ENCODE data around the gene UBE2E2.

The UBE2E2 gene

DNA sequence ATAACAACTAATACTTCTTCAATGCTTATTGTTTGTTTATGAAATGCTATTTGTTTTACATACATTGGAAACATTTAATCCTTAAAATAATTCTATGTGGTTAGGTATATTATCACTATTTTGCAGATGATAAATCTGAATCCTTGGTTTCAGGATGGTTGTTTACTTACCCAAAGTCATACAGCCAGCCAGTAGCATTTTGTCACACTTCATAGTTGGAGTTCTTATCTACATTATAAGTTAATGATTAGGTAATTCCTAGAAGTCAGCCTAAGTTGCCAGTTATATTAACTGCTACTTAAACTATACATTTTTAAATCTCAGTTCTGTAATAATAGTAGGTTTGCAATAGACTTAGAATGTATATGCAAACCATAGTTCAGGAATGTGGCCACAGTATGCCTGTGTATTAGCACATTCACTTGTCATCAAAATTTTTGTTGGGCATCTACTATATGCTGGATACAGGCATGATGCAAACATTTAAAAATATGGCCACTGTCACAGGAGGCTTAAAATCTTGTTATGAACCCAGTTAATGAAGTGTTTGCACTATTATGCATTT is 187.9 kb downstream of the UBE2E2 start:
- DNase-seq, result no peak

DNA sequence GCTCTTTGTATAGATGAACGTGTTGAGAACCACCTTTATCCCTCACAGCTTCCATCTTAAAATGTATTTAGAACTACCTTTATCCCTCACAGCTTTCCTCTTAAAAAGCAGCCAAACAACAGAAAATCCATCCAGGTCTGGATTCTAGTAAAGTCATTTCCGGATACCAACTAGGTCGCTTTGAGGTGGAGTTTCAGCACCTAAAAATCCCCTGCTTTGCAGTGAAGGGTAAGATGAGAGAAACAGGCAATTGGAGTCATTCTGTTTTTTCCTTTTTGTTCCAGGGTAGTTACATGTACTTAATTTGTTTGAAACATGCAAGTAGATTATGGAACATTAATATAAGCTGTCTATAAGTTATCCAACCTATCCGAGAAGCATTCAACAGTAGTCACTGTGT is 192.0 kb downstream of the UBE2E2 start:
- no peak for DNase-seq

GRCh38 chr3:23396746-23397145 is 193.6 kb downstream of the UBE2E2 start:
- no peak for DNase-seq

GRCh38 chr3:23399221-23399620 is 196.1 kb downstream of the UBE2E2 start:
- no peak for DNase-seq

DNA sequence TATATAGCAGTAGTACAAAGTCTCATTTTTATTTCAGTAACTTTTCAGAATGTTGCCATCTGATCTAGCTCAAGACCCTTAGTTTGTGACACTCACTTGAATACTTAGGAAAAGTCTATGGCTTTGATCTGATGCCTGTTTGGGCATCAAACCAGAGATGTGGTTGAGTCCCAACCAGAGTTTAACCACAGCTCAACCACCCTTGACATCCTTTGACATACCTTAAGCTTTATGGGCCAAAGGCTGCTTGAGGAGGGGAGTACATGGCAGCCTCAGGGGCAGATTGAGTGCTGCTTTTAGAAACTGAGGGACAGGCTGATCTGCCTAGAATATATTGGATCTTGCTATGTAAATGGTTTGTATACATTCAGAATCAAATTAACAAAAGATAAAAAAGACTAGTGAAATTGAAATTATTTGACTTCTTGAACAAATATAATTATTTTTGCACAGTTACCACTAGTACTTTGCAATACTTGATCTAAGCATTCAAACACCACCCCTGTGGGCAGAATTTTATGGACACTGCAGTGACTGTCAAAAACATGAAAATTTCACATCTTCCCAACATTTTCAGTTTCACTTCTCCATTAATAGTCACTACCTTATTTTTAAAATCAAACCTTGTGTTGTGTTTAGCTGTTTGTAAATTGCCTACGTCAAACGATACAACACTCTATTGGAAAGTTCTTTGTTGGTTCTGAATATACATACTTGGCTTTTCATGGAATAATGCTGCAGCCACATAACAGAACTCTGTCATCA is 199.8 kb downstream of the UBE2E2 start:
- DNase-seq, result no peak

DNA sequence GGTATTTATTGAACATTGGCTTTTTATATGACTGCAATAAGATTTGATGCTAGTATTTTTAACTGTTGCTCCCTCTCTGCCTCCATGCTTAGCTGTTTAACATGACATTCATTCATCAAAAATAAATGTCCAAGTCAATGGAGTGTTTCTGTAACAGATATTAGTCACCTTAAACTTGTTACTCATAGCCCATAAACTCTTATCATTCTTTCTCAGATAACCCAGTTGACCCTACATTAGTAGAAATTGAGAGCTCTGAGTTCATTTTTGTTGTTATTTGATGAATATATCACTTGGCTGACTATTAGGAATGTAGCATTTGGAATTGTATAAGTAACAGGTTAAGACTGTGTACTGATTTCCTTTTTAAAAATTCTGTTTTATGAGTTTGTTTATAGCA is 201.1 kb downstream of the UBE2E2 start:
- DNase-seq, result no peak

DNA sequence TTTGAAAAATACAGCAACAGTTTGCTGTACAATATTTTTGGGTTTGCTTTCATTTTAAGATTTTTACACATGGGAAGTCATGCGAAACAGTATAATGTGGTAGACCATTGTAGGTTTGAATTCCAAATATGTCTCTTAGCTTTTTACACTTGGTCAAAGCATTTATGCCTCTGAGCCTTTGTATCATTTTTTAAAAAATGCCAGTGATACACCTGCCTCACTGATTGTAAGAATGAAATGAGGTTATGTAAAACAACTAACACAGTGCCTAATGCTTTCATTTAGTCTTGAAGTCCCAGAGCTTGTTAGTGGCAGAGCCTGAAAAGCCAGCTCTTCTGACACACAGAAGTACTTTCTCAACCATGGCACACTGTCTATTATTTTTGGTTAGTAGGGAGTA is 202.0 kb downstream of the UBE2E2 start:
- no peak for DNase-seq

- no peak for DNase-seq
These were observed 203.5 kb downstream of the UBE2E2 start for GRCh38 chr3:23406601-23407000.

- no peak for DNase-seq
These were observed 214.9 kb downstream of the UBE2E2 start for GRCh38 chr3:23418026-23418425.

- no peak for DNase-seq
These were observed 218.8 kb downstream of the UBE2E2 start for GRCh38 chr3:23421811-23422516.

- no peak for DNase-seq
These were observed 219.4 kb downstream of the UBE2E2 start for GRCh38 chr3:23422517-23422851.

GRCh38 chr3:23425410-23425809 is 222.3 kb downstream of the UBE2E2 start:
- no peak for DNase-seq

GRCh38 chr3:23430781-23431398 is 227.8 kb downstream of the UBE2E2 start:
- DNase-seq, result no peak

DNA sequence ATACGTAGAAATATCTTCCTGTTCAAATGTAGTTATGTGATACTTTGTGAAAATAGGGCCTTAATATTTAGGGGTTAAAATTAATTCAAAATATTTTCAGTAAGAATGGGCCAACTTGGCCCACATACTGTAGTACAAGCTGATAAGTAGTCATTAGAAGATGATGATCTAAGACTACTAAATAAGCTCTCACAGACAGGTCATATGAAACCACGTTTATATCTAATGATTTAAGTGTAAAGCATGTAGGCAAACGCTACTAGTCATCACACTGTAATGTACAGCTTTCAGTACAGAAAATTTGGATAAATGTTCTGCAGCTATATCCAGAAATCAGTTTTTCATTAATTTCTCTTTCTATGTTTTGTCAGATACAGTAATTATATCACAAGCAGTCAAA is 228.6 kb downstream of the UBE2E2 start:
- DNase-seq, result no peak

DNA sequence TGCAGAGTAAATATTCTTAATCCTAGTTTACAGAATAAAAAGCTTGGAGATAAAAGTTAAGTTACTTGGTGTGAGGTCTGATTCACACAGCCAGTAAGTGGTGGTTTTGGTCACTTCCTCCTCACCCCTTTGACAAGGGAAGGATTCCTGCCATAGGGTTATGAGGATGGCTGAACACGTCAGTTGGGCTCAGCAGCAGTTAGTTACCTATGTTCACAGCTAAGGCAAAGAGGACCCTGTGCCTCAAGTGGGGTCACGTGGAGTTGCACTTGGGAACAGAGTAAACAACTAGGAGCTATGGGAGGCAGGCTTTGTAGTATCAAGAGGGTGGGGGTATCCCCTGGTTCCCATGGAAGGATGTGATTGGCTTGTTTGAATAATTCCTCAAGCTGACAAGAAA is 232.2 kb downstream of the UBE2E2 start:
- no peak for DNase-seq

DNA sequence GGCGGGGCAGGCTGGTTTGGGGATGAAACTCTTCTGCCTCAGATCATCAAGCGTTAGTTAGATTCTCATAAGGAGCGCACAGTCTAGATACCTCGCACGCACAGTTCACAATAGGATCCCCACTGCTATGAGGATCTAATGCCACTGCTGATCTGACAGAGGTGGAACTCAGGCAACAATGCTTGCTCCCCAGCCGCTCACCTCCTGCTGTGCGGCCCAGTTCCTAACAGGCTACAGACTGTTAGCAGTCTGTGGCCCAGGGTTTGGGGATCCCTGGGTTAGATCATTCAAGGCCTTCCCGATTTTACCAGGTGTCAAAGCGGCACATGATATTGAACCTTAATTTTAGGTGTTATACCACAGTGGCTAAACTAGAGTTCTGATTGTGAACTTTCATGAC is 232.8 kb downstream of the UBE2E2 start:
- no peak for DNase-seq

DNA sequence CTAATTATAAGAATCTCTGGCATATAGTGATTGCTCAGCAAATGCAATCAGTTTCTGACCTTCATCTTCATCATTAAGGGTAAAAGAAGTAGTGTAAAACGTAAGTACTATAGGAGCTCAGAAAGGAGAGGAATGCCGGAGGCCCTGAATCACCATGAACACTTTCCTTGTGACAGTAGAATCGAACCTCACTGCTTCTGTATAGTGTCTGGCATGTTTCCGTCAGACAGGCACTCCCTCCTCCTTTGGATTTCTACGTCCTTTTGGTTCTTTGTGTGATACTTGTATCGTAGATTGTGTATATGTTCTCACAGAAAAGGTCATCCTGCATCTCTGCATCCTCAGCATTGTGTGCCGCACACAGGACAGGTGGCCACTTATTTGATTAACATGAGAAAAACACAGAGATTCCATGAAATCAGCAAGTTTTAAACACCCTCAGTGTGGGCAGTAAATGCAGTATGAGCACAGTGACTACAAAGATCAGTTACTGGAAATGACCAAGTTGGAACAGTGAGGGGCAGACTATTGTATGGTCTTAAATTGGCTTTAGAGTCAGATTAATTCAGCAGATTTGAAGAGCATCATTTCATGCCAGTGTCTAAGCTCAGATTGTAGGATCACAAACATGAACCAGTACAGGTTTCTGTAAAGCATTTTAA is 234.5 kb downstream of the UBE2E2 start:
- no peak for DNase-seq

DNA sequence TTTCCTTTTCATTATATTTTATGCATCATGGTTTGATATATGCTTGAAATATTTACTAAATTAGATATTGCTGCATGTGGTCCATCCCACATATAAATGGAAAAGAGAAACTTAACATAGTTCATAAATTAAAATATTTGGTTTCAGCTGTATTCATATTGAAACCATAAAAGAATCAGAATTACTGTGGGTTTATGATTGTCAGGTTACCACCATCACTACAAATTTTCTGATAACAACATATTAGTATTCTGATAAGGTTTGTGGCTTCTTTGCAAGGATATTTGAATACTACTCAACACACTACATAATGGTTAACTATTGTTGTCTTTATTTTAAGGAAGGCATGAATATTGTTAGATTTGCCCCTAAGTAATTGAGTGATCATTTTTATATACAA is 235.5 kb downstream of the UBE2E2 start:
- DNase-seq, result no peak

- no peak for DNase-seq
These were observed 236.0 kb downstream of the UBE2E2 start for GRCh38 chr3:23439080-23439479.

GRCh38 chr3:23440416-23441294 is 237.5 kb downstream of the UBE2E2 start:
- no peak for DNase-seq

DNA sequence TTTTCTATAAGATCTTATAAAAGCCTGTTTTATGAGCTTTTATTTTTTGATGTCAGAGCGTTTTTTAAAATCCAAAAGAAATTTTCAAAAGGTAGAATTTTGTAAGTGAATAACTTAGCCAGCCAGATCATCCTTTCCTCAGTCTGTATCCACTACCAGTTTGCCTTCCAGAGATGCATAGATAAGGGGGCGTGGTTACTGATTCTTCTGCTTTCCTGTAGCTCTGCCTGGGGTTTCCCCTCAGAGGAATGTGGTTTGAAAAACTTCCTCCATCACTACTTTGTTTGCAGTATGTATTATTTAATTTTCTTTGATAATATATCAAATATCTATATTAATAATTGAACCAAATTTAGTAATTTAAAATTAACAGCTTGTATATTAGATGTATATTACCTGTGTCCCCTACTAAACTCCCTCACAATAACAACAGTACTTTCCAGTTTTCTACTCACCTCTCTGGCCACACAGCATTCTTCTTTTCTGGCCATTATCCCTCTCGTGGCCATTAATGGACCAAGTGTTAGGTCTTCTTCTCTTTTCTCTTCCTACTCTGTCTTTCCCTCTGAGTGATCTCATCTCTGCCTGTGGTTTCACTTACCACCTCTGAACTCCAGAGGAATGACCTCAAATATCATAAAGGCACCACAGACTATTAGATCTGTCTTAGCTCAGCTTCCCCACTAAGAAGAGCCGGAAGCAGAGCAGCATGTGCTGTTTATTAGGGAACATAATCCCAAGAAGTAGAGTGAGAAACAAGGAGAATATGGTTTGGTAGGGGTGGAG is 239.7 kb downstream of the UBE2E2 start:
- no peak for DNase-seq

Data from hippocampal formation (tissue), 2 donors.